ENCODE results near the gene SPCS2. TPM values are rescaled to one million over a fixed set of nuclear protein-coding genes. Genes with fewer than 3 reads are reported as not detected.
A peak's percentile ranks its signal among the peaks of the same experiment; 100 is the strongest.
"Not testable (repeated sequence)": the region's sequence is repeated elsewhere in the genome, so short reads cannot be mapped to it uniquely, and the experiment has no call there.

Gene SPCS2
- total RNA-seq, 4 donors from 2014 or later, result 28.3 to 95.7 (median 61.7) TPM

DNA sequence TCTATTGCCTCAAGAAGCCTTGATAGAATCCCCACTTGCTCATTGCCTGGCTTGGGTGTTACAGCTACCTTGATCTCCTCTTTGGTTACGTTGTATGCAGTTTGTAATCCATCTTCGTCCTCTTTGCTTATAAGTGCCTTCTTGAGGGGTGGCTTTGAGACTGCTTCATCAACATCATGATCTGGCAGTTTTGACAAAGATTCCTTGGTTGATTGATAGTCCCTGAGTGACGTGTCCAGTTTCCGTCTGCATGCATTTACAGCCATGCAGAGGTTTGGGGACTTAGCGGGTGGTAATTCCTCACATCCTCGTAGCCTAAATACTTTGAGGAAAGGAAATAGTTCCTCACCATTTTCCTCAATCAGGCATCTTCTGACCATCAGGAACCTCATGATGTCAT lies 62.8 kb downstream of the SPCS2 start:
- WGBS, 2 donors, result 89% methylated on average over 6 of the region's 6 CpGs
- H3K9me3 ChIP-seq, result no peaks in the 10 kb centered on the region
- no peak overlapping the region for H3K27ac ChIP-seq
- no peak overlapping the region for H3K4me3 ChIP-seq
- no peaks in the 10 kb centered on the region for H3K4me1 ChIP-seq
- DNase-seq (ENCODE audit: low spot score in 2 of 2), result no peak
- H3K27me3 ChIP-seq, result no peaks in the 10 kb centered on the region
- TF ChIP-seq, protein P1, sequence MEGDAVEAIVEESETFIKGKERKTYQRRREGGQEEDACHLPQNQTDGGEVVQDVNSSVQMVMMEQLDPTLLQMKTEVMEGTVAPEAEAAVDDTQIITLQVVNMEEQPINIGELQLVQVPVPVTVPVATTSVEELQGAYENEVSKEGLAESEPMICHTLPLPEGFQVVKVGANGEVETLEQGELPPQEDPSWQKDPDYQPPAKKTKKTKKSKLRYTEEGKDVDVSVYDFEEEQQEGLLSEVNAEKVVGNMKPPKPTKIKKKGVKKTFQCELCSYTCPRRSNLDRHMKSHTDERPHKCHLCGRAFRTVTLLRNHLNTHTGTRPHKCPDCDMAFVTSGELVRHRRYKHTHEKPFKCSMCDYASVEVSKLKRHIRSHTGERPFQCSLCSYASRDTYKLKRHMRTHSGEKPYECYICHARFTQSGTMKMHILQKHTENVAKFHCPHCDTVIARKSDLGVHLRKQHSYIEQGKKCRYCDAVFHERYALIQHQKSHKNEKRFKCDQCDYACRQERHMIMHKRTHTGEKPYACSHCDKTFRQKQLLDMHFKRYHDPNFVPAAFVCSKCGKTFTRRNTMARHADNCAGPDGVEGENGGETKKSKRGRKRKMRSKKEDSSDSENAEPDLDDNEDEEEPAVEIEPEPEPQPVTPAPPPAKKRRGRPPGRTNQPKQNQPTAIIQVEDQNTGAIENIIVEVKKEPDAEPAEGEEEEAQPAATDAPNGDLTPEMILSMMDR (IDR thresholded peaks at IDR 0.05), result no peak
- TF ChIP-seq EP300 (IDR thresholded peaks at IDR 0.05), result no peak
- no peak for TF ChIP-seq POLR2A (IDR thresholded peaks at IDR 0.05)
- H3K36me3 ChIP-seq, result peaks cover 0 to 43% (median 2%) of the 10 kb centered on the region in 3 donors

DNA sequence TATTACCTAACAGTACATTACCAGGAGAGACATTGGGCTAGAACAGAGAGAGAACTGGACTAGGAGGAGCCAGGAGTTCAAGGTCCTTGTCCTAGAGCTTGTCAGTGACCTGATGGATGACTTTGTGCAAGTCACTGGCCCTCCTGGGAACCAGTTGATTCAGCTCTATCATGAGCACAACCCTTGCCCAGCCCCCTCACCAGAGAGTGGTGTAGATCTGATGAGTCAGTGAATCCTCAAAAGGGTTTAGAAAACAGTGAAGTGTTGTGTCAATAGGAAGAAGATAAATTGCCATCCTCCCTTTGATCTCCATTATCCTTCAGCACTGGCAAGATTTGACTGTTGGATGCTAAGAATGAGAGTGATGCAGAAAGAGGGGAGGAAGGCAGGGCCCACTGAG lies 64.0 kb downstream of the SPCS2 start:
- H3K27ac ChIP-seq, result no peak overlapping the region

DNA sequence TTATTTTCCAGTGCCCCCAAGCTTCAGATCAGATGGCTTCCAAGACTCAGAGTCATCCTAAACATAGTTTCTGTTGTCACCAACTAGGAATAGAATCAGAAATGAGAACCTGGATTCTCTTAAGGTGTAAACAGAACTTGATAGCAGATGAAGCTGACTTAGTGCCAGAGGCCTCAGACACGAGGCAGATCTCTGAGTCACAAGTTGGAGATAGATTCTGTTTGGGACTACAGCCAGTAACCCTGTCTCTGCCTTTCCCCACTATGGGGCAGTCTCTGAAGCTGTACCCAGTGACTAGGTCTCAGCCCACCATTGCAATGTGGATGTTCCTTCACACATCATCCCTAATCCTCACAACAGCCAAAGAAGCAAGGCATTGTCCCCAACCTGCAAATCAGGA lies 65.1 kb downstream of the SPCS2 start:
- no peaks in the 10 kb centered on the region for H3K4me1 ChIP-seq
- DNase-seq (ENCODE audit: low spot score in 2 of 2), result no peak
- no peaks in the 10 kb centered on the region for H3K27me3 ChIP-seq
- peaks cover 0 to 21% (median 2%) of the 10 kb centered on the region in 3 donors for H3K36me3 ChIP-seq
- no peak overlapping the region for H3K27ac ChIP-seq
- H3K4me3 ChIP-seq, result no peak overlapping the region
- H3K9me3 ChIP-seq, result no peaks in the 10 kb centered on the region
- TF ChIP-seq EP300 (IDR thresholded peaks at IDR 0.05), result no peak
- no peak for TF ChIP-seq POLR2A (IDR thresholded peaks at IDR 0.05)
- TF ChIP-seq, protein P1 (IDR thresholded peaks at IDR 0.05), result no peak
- 0 to 13% methylated on average over 1 of the region's 1 CpG for WGBS, 2 donors

More for the DNA sequence above, 64.0 kb downstream of the SPCS2 start:
- Histone ChIP-seq H3K27me3 (no peaks in the 10 kb centered on the region), H3K4me3 (no peak overlapping the region), H3K36me3 (peaks cover 0 to 32% (median 2%) of the 10 kb centered on the region in 3 donors), H3K9me3 (no peaks in the 10 kb centered on the region), H3K4me1 (no peaks in the 10 kb centered on the region)
- no peak for DNase-seq (ENCODE audit: low spot score in 2 of 2)
- no peak for TF ChIP-seq POLR2A (IDR thresholded peaks at IDR 0.05)
- TF ChIP-seq, protein P1 (IDR thresholded peaks at IDR 0.05), result no peak
- TF ChIP-seq EP300 (IDR thresholded peaks at IDR 0.05), result no peak

DNA sequence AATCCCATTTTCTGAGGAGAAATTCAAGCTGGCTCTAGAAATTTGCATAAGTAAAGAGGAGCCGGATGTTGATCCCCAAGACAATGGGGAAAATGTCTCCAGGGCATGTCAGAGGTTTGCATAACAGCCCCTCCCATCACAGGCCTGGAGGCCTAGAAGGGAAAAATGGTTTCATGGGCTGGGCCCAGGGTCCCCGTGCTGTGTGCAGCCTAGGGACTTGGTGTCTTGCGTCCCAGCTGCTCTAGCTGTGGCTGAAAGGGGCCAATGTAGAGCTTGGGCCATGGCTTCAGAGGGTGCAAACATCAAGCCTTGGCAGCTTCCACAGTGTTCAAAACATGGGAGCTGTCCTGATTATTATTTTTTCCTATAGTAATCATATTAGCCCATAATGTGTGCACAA lies 70.1 kb downstream of the SPCS2 start:
- not testable (repeated sequence) for H3K9me3 ChIP-seq; H3K27ac ChIP-seq; H3K36me3 ChIP-seq; H3K4me3 ChIP-seq; H3K27me3 ChIP-seq; DNase-seq (ENCODE audit: low spot score in 2 of 2)
- 84 to 85% methylated on average over 3 of the region's 3 CpGs for WGBS, 2 donors
- H3K4me1 ChIP-seq, result peaks cover 0 to 13% (median 3%) of the 10 kb centered on the region in 4 donors

DNA sequence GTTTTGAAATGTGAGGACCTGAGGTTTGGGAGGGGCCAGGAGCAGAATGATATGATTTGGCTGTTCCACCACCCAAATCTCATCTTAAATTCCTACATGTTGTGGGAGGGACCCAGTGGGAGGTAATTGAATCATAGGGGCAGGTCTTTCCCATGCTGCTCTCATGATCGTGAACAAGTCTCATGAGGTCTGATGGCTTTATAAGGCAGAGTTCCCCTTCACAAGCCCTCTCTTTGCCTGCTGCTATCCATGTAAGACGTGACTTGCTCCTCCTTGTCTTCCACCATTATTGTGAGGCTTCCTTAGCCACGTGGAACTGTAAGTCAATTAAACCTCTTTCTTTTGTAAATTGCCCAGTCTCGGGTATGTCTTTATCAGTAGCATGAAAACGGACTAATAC lies 71.3 kb downstream of the SPCS2 start:
- H3K9me3 ChIP-seq; H3K27ac ChIP-seq; H3K27me3 ChIP-seq; H3K36me3 ChIP-seq; DNase-seq (ENCODE audit: low spot score in 2 of 2); H3K4me3 ChIP-seq: not testable (repeated sequence)
- peaks cover 0 to 21% (median 6%) of the 10 kb centered on the region in 4 donors for H3K4me1 ChIP-seq
- 73 to 78% methylated on average over 5 of the region's 5 CpGs for WGBS, 2 donors

DNA sequence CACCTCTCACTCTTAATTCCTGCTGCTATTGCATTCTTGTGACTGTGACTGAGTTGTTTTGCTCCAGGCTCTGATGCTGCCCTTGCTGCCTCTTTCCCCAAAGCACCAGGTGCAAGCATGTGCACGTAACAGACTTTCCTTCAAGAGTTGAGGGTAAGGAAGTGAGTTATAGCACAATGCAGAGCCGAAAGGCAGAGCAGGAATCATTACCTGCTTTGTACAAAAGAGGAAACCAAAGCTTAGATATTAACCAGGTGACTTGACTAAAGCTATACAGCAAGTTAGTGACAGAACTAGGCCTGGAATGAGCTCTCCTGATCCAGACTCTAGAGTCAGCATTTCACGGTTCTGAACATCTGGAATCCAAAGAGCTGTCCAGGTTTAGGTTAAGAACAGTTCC lies 73.2 kb downstream of the SPCS2 start:
- no peak for DNase-seq (ENCODE audit: low spot score in 2 of 2)
- H3K4me3 ChIP-seq, result no peak overlapping the region
- no peaks in the 10 kb centered on the region for H3K27me3 ChIP-seq
- H3K9me3 ChIP-seq, result no peaks in the 10 kb centered on the region
- 83 to 87% methylated on average over 3 of the region's 3 CpGs for WGBS, 2 donors
- H3K36me3 ChIP-seq, result no peaks in the 10 kb centered on the region
- peaks cover 0 to 21% (median 6%) of the 10 kb centered on the region in 4 donors for H3K4me1 ChIP-seq
- H3K27ac ChIP-seq, result peak overlapping the region in 2 of 4 donors; percentile 69 to 82
- TF ChIP-seq, protein P1 (IDR thresholded peaks at IDR 0.05), result no peak
- TF ChIP-seq POLR2A (IDR thresholded peaks at IDR 0.05) (no peak), EP300 (IDR thresholded peaks at IDR 0.05) (no peak)

Measured in tibial nerve (tissue), 4 donors.